HG03521 (cell line): ENCODE data around the gene TCN1.
A peak's percentile ranks its signal among the peaks of the same experiment; 100 is the strongest.
"Not testable (repeated sequence)": the region's sequence is repeated elsewhere in the genome, so short reads cannot be mapped to it uniquely, and the experiment has no call there.

Source experiments
- ATAC-seq: cut with Tn5 transposase; IDR thresholded peaks from one replicate; pipeline ENCODE4 v1.9.1; 2021; ENCODE audit warnings: mild to moderate bottlenecking, moderate library complexity; ENCODE audit not compliant: unreplicated experiment

Gene TCN1

GRCh38 chr11:59857439-59858434 is 8.6 kb downstream of the TCN1 start:
- ATAC-seq: no peak

GRCh38 chr11:59854871-59855270 is 11.4 kb downstream of the TCN1 start:
- ATAC-seq: no peak

DNA sequence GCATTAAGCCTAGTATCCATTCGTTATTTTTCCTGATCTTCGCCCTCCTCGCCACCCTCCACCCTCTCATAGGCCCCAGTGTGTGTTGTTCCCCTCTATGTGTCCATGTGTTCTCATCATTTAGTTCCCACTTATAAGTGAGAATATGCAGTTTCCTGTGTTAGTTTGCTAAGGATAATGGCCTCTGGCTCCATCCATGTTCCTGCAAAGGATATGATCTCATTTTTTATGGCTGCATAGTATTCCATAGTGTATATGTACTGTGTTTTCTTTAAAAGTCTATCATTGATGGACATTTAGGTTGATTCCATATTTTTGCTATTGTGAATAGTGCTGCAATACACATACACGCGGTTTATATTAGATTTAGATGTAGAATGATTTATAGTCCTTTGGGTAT is 14.9 kb downstream of the TCN1 start:
- ATAC-seq: not testable (repeated sequence)

- not testable (repeated sequence) for ATAC-seq
Measured at GRCh38 chr11:59849551-59849950, 16.7 kb downstream of the TCN1 start.

- no peak for ATAC-seq
Measured at GRCh38 chr11:59849129-59849528, 17.2 kb downstream of the TCN1 start.

- ATAC-seq: not testable (repeated sequence)
Measured at GRCh38 chr11:59848439-59848838, 17.8 kb downstream of the TCN1 start.

DNA sequence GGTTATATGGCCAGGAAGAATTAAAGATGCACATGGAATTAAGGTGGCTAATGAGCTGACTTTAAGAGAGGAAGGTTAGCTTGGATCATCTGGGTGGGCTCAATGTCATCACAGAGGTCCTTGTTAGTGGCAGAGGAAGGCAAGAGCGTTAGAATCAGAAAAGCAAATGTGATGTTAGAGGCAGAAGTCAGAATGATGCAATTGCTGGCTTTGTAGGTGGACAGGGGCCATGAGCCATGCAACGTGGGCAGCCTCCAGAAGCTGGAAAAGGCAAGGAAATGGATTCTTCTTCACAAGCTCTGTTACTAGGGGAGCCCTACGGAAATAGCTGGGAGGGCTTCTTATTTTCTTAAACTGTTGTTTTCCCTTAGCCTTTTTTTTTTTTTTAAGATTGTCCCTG is 18.7 kb downstream of the TCN1 start:
- no peak for ATAC-seq

DNA sequence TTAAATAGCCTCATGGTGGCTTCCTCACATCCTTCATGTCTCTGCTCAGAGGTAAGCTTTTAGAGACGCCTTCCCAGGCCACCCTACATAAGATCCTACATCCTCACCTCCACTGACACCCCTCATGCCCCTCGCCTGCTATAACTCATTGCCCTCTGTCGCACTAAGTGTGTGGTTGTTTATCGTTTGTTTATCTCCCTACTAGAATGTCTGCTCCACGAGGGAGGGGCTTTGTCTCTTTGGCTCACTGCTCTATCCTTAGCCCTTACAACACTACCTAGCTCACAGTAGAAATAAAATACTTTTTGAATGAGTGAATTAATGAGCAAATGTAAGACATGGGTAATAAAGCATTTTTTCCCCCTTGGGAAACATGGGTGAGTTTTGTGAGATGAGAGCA is 19.7 kb downstream of the TCN1 start:
- no peak for ATAC-seq

DNA sequence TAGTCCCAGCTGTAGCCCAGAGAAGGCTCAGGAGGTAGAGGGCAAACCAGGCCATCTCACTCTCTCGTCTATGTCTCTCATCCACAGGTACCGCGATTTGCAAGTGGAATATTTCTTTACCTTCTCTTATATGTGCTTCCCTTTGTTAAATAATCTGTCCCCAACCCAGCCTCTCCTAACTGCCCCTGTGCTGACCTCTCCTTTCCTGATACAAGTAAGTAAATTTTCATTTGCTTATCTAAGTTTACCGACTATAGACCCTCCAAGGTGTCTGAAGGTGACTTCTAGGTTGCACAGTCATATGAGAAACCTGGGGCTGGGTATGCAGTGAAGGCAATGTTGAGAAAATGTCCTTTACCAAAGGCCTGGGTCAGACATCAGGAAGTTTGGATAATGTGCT is 20.9 kb downstream of the TCN1 start, which contains the start of gene CBLIF:
Gene CBLIF, minus strand, starts transcription at position 101 of the 400 bp plus-strand sequence. Its CDS starts 46 bp downstream, at position 55.
- no peak for ATAC-seq

- no peak for ATAC-seq
Measured at GRCh38 chr11:59842316-59842715, 24.0 kb downstream of the TCN1 start.

GRCh38 chr11:59841514-59841913 is 24.8 kb downstream of the TCN1 start:
- no peak for ATAC-seq

- ATAC-seq: no peak
Measured at GRCh38 chr11:59839615-59840014, 26.7 kb downstream of the TCN1 start.

GRCh38 chr11:59833602-59834001 is 32.7 kb downstream of the TCN1 start:
- no peak for ATAC-seq

DNA sequence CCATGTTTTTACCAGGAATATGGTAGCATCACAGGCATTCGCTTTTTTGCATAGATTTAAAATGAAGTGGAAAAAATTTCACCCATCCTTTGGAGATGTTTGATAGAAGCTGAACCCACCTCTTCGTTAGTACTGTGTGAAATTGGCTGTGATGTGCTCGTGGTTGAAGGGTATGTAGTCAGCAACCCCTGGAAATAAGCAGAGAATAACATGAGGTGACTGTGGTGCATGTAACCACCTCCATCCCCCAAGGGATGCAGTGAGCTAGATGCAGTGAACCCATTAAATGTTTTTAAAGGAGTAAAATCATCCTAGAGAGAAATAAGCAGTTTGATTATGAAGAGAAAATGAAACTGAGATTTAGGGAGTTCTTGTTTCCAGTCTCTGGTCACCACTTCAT is 36.9 kb downstream of the TCN1 start:
- ATAC-seq: no peak

GRCh38 chr11:59822989-59823566 is 43.2 kb downstream of the TCN1 start:
- peak; percentile 88 for ATAC-seq

GRCh38 chr11:59818572-59818971 is 47.7 kb downstream of the TCN1 start:
- no peak for ATAC-seq

DNA sequence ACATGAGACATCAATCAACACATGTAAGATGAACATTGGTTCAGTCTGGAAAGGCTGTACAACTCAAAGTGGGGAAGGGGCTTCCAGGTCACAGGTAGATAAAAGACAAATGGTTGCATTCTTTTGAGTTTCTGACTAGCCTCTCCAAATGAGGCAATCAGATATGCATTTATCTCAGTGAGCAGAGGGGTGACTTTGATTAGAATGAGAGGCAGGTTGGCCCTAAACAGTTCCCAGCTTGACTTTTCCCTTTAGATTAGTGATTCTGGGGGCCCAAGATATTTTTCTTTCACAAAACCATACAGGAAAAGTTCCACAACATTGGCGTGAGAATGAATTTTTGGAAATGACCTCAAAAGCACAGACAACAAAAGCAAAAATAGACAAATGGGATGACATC is 49.9 kb downstream of the TCN1 start:
- ATAC-seq: not testable (repeated sequence)

DNA sequence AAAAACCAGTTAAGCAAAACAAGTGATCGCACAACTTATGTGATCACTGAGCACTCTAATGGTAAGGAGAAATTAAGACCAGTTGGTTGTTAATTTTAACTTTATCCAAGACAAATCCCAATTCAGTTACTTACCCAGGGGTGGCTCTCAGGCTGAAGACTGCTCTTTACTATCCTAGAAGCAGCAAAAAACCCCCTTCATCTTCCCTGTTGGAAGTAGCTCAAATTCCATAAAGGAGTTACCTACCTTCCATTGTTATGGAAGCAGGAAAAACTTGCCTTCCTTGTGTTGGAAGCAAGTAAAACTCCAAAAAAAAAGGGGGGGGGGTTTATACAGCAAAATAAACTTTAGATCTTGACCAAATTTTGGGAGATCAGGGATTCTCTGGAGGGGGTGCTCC is 50.5 kb downstream of the TCN1 start:
- no peak for ATAC-seq

DNA sequence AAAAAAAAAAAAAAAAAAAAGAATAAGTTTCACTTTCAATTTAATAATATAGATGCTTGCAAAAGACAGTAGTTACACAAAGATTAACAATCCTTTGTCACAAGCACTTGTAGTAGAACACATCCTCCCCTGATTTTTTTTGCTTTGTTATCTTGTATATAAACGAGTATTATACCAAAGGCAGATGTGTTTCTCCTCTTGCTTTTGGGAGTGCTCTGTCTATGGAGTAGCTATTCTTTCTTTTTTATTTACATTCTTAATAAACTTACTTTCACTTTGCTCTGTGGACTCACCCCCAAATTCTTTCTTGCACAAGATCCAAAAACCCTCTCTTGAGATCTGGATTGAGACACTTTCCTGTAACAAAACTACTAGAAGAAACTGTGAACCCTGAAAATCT is 52.3 kb downstream of the TCN1 start:
- no peak for ATAC-seq

GRCh38 chr11:59813364-59813763 is 52.9 kb downstream of the TCN1 start:
- ATAC-seq: no peak

DNA sequence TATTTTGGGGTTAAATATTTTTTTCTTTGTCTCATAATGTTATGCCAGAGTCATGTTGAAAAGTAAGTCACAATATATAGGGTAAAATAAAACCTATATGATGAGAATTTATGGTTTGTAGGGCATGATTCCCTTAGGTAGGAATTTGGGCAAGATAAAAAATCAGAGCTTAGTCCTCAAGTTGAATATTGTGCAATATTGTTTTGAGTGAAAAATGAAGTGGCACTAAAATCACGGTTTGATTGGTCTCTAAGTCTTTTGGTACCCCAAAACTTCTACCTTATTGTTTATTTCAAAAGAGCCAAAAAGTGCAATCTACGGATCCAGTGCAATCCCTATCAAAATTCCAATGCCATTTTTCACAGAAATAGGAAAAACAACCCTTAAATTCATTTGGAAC is 54.1 kb downstream of the TCN1 start:
- ATAC-seq: no peak

GRCh38 chr11:59810911-59811259 is 55.4 kb downstream of the TCN1 start:
- no peak for ATAC-seq
